Stimulated activated CD4-positive, alpha-beta T cell treated with anti-CD3 and anti-CD28 coated beads, Interleukin-1b, Interleukin-23, amount 100 ng/mL, for 1 hour (primary cell): ENCODE results near the gene FAM3B.

Experiments
- DNase-seq, 2 donors: peaks; one replicate each; pipeline ENCODE4 v3.0.0-alpha.2; 2020; ENCODE audit warnings: low read depth in 2 of 2

The FAM3B gene

GRCh38 chr21:41319273-41319672, 2.7 kb downstream of the FAM3B start:
- no peak for DNase-seq

DNA sequence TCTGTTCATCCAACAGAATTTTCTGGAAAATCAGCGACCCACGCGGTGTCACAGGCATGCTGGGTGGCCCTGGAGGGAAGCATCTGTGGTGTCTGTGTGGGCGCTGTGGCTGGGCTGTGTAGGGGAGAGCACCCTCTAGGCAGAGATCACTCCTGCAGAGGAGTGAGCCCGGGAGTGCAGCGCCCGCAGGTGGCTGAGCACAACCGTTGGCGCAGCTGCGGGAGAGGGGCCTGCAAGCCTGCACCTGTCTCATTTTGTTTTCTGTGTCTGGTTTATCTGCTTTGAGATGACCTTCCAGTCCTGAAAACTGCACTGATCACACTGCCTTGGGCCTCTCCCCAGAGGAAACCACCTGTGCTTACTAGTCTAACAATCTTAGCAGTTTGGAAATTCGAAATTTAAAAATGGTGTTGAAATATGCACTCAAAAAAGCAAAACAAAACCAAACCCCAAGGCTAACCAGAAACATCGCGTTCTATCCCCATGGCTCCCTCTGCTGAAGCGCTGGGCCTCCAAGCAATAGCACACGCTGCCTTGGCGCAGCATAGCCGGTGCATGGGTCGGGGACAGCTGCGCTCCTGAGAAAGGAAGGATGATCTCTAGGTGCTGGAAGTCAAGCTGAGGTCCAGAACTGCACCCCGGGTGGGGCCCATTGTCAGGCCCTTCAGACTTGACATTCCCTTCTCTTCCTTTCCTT, 4.8 kb downstream of the FAM3B start:
- no peak for DNase-seq

DNA sequence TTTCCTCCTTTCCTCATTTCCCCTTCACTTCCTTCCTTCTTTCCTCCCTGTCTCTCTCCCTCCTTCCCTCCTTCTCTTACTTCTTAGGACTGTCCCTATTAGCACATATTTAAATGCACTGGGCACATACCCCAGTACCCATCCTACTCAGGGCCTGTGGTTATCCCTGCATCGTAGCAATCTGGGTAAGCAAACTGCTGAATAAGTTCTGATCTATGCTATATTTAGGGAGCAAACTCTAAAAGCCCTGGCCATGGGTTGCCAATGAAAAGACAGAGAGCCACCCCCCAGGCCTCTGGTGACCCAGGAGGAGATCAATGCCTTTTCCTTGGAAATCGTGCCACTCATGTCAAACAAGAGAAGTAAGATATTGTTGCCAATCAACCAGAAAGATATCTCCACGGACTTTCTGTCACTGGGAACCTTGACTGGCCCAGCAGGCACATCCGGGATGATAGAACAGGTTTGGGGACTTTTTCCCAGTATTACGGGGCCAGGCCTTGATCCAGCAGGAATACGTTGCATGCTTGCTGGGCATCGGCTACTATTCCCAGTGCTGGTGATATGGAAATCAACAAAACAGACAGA, 5.4 kb downstream of the FAM3B start:
- no peak for DNase-seq

DNA sequence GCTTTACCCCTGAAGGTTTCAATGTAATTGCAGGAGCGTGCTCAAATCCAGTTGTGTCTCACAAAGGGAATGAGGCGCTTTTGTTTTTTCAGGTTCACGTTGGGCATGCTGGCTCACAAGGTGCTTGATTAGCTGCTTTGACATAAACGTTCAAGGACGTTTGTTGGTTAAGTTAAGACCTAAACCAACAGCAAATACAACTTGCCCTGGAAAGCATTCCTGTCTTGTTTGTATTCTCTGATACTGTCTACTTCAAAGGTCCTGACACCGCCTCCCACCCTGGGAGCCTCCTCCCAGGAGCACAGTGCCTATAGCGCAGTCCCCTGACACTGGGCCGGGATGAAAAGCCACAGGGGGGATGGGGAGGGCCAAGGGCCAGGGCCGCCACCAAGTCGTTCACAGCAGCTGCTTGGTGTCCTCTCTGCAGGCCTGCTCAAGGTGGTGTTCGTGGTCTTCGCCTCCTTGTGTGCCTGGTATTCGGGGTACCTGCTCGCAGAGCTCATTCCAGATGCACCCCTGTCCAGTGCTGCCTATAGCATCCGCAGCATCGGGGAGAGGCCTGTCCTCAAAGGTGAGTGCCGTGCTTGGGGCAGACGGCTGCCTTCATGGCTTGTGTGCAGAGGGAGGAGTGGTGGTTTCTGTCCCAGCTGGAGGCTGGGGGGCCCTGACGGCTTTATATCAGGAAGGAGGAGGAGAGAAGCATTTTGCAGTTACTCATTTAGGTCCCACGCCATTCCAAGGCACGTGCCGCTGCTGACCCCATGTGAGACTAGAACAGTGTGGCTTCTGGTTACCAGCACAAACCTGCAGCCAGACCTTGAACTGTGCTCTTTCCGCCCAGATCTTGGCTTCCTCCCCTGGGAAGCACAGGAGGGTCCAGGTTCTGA, 6.1 kb downstream of the FAM3B start:
- no peak for DNase-seq

DNA sequence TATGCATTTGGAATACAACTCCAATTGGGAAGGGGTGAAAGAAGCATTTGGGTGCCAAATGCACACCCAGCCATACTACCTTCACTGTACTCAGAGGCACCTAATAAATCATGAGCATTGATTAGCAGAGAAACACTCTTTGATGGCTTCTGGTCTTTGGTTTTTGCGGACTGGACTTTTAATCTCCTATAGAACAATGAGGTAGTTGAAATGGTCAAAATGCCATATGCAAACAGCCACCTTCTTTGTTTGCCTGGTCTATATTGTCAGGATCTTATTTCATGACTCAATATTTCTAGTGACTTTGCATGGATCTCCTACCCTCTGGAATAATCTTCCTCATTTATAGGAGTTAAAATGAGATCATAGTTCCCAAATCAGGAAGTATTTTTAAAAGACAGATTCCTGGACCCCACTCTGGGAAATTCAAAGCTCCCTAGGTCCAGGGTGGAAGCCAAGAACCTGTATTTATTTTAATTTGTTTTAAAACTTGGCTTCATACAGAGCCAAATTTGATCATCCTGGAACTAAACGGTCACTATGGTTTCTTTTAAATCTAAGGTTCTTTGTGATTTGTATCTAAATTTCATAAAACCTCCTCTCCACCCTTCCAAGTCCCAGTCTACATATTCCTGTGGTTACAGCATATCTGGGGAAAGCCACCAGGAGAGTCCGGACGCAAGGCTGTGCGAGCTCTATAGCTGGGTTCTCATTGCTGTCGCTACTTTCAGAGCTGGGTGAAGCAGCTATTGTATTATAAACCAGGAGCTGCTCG, 8.7 kb downstream of the FAM3B start:
- no peak for DNase-seq

DNA sequence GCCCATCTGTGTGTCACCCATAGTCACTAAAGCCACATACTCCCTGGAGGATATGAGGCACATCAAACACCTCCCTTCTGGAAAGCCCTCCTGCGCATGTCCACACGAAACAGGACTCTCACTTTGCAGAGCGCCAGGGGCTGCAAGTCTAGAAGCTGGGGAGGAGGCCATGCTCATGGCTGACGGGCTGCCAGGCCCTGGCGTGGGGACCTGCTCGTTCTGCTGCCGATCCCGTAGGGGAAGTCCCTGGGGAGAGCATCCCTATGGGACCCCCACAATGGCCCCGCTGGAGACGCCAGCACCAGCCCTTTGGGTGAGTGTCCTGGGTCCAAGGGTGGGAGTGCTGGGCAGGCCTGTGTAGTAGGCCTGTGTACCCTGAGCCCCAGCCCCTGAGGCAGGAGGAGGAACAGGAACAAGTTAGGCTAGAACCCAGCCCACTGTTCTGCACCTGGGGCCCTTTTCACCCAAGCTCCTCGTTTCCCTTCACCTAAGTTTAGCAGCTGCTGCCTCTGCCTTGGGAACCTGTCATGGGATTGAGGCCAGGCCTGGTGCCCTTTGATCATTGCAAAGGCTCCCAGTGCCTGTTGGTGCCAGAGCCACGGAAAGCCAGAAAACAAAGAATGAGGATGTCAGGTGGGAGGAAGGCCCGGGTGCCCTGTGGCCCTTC, 9.9 kb downstream of the FAM3B start:
- no peak for DNase-seq

GRCh38 chr21:41327753-41328152, 11.2 kb downstream of the FAM3B start:
- no peak for DNase-seq

GRCh38 chr21:41328660-41329607, 12.3 kb downstream of the FAM3B start:
- DNase-seq, result no peak

DNA sequence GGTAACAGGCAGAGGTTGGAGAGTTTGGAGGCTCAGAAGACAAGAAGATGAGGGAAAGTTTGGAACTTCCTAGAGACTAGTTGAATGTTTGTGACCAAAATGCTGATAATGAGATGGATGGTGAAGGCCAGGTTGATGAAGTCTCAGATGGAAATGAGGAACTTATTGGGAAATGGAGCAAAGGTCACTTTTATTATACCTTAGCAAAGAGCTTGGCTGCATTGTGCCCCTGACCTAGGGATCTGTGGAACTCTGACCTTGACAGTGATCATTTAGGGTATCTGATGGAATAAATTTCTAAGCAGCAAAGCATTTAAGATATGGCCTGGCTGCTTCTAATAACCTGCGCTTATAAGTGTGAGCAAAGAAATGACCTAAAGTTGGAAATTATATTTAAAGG, 17.2 kb downstream of the FAM3B start:
- DNase-seq, result no peak

GRCh38 chr21:41337515-41337914, 20.9 kb downstream of the FAM3B start:
- DNase-seq, result no peak

- no peak for DNase-seq
Measured at GRCh38 chr21:41338455-41338854, 21.9 kb downstream of the FAM3B start.

GRCh38 chr21:41342035-41342434, 25.4 kb downstream of the FAM3B start:
- DNase-seq, result no peak

GRCh38 chr21:41344146-41344545, 27.5 kb downstream of the FAM3B start:
- DNase-seq, result no peak

DNA sequence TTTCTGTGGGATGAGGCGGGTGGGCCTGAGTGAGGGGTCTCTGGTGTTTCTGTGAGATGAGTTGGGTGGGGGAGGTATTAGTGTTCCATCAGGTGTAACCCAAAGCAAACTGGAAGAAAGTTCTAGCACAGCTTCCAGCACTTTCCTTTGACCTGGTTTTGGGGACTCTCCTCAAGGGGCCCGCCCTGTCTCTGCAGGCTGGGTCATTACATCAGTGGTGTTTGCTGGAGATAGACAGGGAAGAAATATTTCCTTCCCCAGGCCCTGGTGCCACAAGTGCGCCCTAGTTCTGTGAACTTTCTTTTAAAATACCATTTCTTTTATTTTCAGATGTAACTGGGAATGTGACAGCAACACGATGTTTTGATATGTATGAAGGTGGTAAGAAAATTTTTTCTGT, 28.8 kb downstream of the FAM3B start:
- DNase-seq, result no peak

- DNase-seq, result no peak
Measured at GRCh38 chr21:41345934-41346685, 29.5 kb downstream of the FAM3B start.

DNA sequence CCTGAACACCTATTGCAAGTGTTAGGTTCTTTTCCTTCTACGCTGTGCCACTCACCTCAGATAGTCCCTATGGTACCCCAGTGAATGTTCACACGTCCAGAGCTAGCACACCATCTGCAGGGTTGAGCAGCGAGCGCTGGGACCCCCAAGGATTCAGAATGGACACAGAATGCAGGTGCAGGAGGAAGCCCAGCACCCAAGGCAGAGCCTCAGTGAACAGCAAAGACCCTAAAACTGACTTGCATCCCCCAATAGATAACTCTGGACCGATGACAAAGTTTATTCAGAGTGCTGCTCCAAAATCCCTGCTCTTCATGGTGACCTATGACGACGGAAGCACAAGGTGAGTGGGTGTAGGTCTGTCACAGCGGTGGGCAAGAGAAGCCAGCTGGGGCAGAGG, 30.2 kb downstream of the FAM3B start:
- no peak for DNase-seq

DNA sequence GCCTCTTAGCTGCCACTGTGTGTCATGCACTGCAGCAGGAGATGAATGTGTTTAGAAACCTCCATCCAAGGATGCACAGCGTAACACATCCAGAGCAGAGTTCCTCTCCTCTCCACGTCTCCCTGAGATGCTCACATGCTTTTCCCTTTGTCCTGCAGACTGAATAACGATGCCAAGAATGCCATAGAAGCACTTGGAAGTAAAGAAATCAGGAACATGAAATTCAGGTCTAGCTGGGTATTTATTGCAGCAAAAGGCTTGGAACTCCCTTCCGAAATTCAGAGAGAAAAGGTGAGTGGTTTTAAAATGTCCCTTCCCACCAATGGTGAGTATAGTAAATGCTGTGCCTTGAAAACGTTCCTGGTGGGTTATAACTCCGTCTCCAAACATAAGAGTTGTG, 31.8 kb downstream of the FAM3B start:
- DNase-seq, result no peak

DNA sequence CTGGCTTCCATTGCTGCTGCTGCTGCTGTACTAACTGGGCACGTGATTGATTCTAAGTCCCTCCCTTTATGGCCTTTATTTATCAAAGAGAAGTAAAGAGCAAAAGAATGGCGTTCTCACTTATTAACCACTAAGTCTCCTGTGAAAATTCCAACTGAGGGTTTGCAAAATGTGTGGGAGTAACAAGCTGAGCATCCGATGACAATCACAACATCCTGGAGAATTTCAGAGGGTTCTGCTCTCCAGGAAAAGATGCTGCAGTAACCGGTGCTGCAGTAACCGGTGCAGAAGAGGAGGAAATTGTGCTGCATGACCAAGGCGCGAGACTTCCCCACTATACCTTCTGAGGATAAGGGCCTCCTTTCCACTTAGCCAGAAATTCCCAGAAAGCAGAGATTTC, 32.5 kb downstream of the FAM3B start:
- DNase-seq, result no peak

DNA sequence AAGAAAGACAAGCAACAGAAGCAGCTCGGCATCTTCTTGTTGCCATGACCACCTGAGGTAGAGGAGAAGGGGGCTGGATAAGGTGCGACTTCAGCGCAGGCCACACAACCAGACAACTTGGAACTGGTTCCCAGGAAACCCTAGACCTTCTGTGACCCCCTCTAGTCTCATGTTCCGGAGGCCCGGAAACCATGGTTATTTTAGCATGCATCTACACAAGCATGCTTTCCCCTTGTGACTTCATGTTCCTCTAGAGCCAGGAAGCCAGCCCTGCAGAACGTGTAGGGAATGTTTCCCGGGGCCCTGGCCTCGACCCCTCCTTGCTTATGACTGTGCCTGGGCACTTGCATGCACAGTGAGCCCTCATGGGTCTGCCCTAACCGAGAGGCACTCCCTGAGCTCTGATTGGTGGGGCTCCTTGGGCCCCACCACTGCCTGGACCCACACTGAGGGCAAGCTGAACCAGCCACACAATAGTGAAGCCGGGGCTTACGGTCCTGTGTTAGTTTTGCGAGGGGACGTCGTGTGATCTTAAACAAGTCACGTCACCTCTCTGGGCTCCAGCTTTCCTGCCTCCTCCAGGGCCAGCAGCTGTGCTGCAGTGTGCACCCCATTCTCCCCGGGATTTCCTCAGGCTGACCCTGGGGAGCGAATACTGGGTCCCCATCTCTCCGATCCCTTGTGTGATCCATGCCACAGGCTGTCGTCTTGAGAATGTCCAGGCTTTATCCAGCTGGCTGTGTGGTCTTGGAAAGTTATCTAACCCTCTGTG, 33.2 kb downstream of the FAM3B start:
- no peak for DNase-seq
